HepG2 (cell line): ENCODE measurements around the gene SUOX. TPM values are rescaled to one million over a fixed set of nuclear protein-coding genes. Genes with fewer than 3 reads are reported as not detected.

ENCODE experiments used
- KDM2A ChIP-seq: sonication (generic); formaldehyde crosslinking; IDR thresholded peaks from 2 replicates; pipeline ENCODE4 v1.4.0; 2020; ENCODE audit warnings: low read depth, missing genetic modification reagents, borderline replicate concordance
- KDM5A ChIP-seq: fragments of 200-600 bp; sonication (generic); IDR thresholded peaks from 2 replicates; pipeline ENCODE4 v1.7.0; 2018; ENCODE audit warnings: antibody characterized with exemption, mild to moderate bottlenecking, low read length, borderline replicate concordance
- MBD4 ChIP-seq: IDR thresholded peaks from 2 replicates; pipeline ENCODE4 v1.6.1; 2012; ENCODE audit warnings: low read length, inconsistent platforms, borderline replicate concordance
- SAFB2 ChIP-seq: sonication (generic); formaldehyde crosslinking; IDR thresholded peaks from 2 replicates; pipeline ENCODE4 v1.5.1; 2020; ENCODE audit warnings: missing genetic modification reagents, low read depth, mild to moderate bottlenecking, borderline replicate concordance
- ZFP36L1 ChIP-seq: sonication (generic); formaldehyde crosslinking; IDR thresholded peaks from 2 replicates; pipeline ENCODE4 v1.8.0; 2022; ENCODE audit warnings: mild to moderate bottlenecking, missing genetic modification reagents, moderate library complexity
- ZFP37 ChIP-seq: sonication (generic); formaldehyde crosslinking; IDR thresholded peaks from 2 replicates; pipeline ENCODE4 v1.4.0; 2020; ENCODE audit warnings: missing genetic modification reagents, borderline replicate concordance
- ZFY ChIP-seq: sonication (generic); formaldehyde crosslinking; IDR thresholded peaks from 2 replicates; pipeline ENCODE4 v1.4.0; 2020; ENCODE audit warnings: missing genetic modification reagents
- ZNF225 ChIP-seq: sonication (generic); formaldehyde crosslinking; IDR thresholded peaks from 2 replicates; pipeline ENCODE4 v1.4.0; 2020; ENCODE audit warnings: mild to moderate bottlenecking, missing genetic modification reagents
- ZNF558 ChIP-seq: sonication (generic); formaldehyde crosslinking; IDR thresholded peaks from 2 replicates; pipeline ENCODE4 v1.9.0; 2022; ENCODE audit warnings: mild to moderate bottlenecking, missing genetic modification reagents, borderline replicate concordance
- ZNF672 ChIP-seq: sonication (generic); formaldehyde crosslinking; IDR thresholded peaks from 2 replicates; pipeline ENCODE4 v1.8.1; 2022; ENCODE audit warnings: missing genetic modification reagents
- polyA plus RNA-seq, 8 experiments: library from polyadenylated mRNA; depleted of rRNA in 3 of 8; stranded (reverse) in 7 of 8; unstranded in 1 of 8; fragments of >200 nt; fragmentation: Illumina TruSeq in 4 of 8; extraction: Trizol in 4 of 8; gene quantifications; 2 replicates each; pipeline versions ENCODE4 v1.2.1 to v1.2.3, GENCODE V29; 2011 to 2016; ENCODE audit warnings: low read depth in 4 of 8, missing spikeins in 1 of 8, mixed read lengths in 1 of 8; ENCODE audit not compliant: insufficient read depth in 1 of 8
- total RNA-seq, 5 experiments: library from RNA; depleted of rRNA; stranded (reverse); fragments of >200 nt; fragmentation: Illumina TruSeq; extraction: Trizol; gene quantifications; 2 replicates each; pipeline ENCODE4 v1.2.3, GENCODE V29; 2016; ENCODE audit warnings: low read depth in 1 of 5
- TF ChIP-seq, protein P1 (sequence below): sonication (generic); formaldehyde crosslinking; conservative IDR thresholded peaks from 2 replicates; pipeline ENCODE4 v1.8.0; 2022; ENCODE audit warnings: mild to moderate bottlenecking, moderate library complexity, missing genetic modification reagents
- TF ChIP-seq, protein P2 (sequence below): IDR thresholded peaks from 2 replicates; pipeline ENCODE4 v1.6.1; 2016; ENCODE audit warnings: low read depth
- TF ChIP-seq, protein P3 (sequence below): sonication (generic); formaldehyde crosslinking; IDR thresholded peaks from one replicate; pipeline ENCODE4 v1.5.1; 2020; ENCODE audit warnings: mild to moderate bottlenecking, missing genetic modification reagents; ENCODE audit errors: not compliant biosample characterization
- TF ChIP-seq, protein P4 (sequence below): sonication (generic); formaldehyde crosslinking; IDR thresholded peaks from 2 replicates; pipeline ENCODE4 v1.4.0; 2020; ENCODE audit warnings: missing genetic modification reagents

SUOX gene
- total and polyA plus RNA-seq, 2 of the 13 experiments (the other 11 are each of a cell fraction or from before 2014, with no cell fraction given) = 23.9 to 25.9 TPM

DNA sequence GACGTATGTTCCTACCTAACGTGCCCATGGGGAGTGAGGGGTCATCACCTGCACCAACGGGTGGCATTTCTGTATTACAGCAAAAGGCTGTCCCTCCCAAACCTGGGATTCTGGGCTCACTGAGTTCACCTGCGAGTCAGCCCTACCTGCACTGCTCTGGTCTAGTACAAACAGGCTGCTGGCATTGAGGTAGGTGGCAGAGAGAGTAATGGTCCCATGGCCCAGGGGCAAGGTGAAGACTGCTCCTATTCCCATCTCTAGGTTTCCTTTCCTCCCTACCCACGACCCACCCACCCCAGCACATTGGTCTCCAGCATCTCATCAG, 421 bp downstream of the SUOX start (continued):
- TF ChIP-seq, protein P1, sequence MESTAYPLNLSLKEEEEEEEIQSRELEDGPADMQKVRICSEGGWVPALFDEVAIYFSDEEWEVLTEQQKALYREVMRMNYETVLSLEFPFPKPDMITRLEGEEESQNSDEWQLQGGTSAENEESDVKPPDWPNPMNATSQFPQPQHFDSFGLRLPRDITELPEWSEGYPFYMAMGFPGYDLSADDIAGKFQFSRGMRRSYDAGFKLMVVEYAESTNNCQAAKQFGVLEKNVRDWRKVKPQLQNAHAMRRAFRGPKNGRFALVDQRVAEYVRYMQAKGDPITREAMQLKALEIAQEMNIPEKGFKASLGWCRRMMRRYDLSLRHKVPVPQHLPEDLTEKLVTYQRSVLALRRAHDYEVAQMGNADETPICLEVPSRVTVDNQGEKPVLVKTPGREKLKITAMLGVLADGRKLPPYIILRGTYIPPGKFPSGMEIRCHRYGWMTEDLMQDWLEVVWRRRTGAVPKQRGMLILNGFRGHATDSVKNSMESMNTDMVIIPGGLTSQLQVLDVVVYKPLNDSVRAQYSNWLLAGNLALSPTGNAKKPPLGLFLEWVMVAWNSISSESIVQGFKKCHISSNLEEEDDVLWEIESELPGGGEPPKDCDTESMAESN = 0 out of 2 replicates have a peak, but pooled peaks have one; percentile 1
- TF ChIP-seq ZNF225 (CRISPR knock-in tag) (peak; percentile 75; the same call in 1 of the 2 replicates), ZFP36L1 (CRISPR knock-in tag) (0 out of 2 replicates have a peak, but pooled peaks have one; percentile 13), MBD4 (no peak), ZNF558 (CRISPR knock-in tag) (no peak), KDM2A (CRISPR knock-in tag) (no peak), ZFP37 (CRISPR knock-in tag) (no peak), KDM5A (no peak), SAFB2 (CRISPR knock-in tag) (no peak), ZNF672 (CRISPR knock-in tag) (no peak), ZFY (CRISPR knock-in tag) (no peak)
- TF ChIP-seq, protein P2, sequence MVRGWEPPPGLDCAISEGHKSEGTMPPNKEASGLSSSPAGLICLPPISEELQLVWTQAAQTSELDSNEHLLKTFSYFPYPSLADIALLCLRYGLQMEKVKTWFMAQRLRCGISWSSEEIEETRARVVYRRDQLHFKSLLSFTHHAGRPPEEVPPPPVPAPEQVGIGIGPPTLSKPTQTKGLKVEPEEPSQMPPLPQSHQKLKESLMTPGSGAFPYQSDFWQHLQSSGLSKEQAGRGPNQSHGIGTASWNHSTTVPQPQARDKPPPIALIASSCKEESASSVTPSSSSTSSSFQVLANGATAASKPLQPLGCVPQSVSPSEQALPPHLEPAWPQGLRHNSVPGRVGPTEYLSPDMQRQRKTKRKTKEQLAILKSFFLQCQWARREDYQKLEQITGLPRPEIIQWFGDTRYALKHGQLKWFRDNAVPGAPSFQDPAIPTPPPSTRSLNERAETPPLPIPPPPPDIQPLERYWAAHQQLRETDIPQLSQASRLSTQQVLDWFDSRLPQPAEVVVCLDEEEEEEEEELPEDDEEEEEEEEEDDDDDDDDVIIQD (CRISPR knock-in tag) = no peak
- TF ChIP-seq, protein P3, sequence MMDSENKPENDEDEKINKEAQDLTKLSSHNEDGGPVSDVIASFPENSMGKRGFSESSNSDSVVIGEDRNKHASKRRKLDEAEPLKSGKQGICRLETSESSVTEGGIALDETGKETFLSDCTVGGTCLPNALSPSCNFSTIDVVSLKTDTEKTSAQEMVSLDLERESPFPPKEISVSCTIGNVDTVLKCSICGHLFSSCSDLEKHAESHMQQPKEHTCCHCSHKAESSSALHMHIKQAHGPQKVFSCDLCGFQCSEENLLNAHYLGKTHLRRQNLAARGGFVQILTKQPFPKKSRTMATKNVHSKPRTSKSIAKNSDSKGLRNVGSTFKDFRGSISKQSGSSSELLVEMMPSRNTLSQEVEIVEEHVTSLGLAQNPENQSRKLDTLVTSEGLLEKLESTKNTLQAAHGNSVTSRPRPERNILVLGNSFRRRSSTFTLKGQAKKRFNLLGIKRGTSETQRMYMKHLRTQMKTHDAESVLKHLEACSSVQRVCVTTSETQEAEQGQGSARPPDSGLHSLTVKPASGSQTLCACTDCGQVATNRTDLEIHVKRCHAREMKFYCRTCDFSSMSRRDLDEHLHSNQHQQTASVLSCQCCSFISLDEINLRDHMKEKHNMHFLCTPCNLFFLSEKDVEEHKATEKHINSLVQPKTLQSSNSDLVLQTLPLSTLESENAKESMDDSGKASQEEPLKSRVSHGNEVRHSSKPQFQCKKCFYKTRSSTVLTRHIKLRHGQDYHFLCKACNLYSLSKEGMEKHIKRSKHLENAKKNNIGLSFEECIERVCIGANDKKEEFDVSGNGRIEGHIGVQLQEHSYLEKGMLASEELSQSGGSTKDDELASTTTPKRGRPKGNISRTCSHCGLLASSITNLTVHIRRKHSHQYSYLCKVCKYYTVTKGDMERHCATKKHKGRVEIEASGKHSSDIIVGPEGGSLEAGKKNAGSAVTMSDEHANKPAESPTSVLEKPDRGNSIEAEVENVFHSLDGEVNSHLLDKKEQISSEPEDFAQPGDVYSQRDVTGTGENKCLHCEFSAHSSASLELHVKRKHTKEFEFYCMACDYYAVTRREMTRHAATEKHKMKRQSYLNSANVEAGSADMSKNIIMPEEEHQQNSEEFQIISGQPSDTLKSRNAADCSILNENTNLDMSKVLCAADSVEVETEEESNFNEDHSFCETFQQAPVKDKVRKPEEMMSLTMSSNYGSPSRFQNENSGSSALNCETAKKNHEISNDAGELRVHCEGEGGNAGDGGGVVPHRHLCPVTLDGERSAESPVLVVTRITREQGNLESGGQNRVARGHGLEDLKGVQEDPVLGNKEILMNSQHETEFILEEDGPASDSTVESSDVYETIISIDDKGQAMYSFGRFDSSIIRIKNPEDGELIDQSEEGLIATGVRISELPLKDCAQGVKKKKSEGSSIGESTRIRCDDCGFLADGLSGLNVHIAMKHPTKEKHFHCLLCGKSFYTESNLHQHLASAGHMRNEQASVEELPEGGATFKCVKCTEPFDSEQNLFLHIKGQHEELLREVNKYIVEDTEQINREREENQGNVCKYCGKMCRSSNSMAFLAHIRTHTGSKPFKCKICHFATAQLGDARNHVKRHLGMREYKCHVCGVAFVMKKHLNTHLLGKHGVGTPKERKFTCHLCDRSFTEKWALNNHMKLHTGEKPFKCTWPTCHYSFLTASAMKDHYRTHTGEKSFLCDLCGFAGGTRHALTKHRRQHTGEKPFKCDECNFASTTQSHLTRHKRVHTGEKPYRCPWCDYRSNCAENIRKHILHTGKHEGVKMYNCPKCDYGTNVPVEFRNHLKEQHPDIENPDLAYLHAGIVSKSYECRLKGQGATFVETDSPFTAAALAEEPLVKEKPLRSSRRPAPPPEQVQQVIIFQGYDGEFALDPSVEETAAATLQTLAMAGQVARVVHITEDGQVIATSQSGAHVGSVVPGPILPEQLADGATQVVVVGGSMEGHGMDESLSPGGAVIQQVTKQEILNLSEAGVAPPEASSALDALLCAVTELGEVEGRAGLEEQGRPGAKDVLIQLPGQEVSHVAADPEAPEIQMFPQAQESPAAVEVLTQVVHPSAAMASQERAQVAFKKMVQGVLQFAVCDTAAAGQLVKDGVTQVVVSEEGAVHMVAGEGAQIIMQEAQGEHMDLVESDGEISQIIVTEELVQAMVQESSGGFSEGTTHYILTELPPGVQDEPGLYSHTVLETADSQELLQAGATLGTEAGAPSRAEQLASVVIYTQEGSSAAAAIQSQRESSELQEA (CRISPR knock-in tag) = no peak
- TF ChIP-seq, protein P4, sequence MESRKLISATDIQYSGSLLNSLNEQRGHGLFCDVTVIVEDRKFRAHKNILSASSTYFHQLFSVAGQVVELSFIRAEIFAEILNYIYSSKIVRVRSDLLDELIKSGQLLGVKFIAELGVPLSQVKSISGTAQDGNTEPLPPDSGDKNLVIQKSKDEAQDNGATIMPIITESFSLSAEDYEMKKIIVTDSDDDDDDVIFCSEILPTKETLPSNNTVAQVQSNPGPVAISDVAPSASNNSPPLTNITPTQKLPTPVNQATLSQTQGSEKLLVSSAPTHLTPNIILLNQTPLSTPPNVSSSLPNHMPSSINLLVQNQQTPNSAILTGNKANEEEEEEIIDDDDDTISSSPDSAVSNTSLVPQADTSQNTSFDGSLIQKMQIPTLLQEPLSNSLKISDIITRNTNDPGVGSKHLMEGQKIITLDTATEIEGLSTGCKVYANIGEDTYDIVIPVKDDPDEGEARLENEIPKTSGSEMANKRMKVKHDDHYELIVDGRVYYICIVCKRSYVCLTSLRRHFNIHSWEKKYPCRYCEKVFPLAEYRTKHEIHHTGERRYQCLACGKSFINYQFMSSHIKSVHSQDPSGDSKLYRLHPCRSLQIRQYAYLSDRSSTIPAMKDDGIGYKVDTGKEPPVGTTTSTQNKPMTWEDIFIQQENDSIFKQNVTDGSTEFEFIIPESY = no peak
